GM18868 (cell line): ENCODE data around the gene ARL1.
A peak's percentile ranks its signal among the peaks of the same experiment; 100 is the strongest.
"Not testable (repeated sequence)": the region's sequence is repeated elsewhere in the genome, so short reads cannot be mapped to it uniquely, and the experiment has no call there.

Experiments
- ATAC-seq: cut with Tn5 transposase; IDR thresholded peaks from one replicate; pipeline ENCODE4 v1.9.1; 2021; ENCODE audit warnings: mild to moderate bottlenecking, moderate library complexity; ENCODE audit not compliant: unreplicated experiment

The ARL1 gene

DNA sequence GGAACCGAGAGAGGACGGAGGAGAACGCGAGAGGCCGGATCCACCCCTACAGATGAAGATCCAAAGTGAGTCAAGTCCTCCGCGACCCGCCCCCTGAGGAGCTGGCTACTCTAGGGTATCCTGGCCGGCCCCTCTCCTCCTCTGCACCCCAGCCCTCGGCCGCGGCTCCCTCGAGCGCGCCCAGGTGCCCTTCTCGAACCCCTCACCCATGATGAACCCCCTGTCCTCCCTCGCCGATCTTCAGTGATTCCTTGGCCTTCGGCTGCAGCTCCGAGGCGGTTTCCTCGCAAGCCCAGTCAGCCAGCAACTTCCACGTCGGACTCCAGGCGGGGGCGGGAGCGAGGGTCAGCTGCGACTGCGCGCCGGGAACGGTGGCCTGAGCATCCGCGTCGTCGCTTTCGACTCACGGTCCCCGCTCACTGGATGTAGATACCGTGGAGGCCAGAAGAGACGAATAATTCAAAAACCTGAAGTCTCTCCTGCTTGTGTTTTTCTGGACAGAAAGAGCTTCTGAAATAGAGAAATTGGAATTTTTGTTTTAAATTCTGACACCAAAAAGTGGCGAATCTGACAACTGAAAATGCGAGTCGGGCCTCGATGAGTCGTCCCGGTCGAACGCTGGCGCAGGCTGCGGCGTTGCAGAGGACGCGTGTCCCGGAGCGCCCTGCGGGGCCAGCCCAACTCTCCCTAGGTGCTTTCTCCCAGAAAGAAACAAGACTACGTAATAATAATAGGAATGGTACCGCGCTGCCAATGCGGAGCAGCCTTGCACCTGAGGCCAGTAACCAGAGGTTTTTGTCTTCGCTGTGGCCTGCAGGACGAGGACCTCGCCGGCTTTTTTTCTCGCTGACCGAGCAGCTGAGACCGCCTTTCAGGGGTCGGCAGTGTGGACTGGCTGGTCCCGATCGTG lies at the start of gene ARL1:
Gene ARL1, minus strand, starts transcription at position 337 of the 910 bp plus-strand sequence. Its CDS starts 127 bp downstream, at position 210.
- ATAC-seq: peak; percentile 87

DNA sequence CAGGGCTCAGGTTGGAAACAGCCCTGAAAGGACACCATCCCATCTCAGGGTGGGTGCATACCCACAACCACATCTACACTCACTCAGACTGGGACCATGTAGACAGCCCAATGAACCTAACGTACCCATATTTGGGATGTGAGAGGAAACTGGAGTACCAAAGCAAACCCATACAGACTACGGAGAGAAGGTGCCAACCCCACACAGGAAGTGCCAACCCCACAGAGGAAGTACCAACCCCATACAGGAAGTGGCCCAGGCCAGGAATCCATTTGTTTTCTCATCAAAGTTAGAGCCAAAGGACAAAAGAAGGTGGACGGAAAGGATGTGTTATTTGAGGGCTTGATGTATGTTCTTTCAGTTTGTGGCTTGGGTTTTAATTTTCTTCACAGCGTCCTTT lies 48.1 kb upstream of the ARL1 start:
- ATAC-seq: no peak

GRCh38 chr12:101441461-101442224 lies 34.1 kb upstream of the ARL1 start:
- no peak for ATAC-seq

DNA sequence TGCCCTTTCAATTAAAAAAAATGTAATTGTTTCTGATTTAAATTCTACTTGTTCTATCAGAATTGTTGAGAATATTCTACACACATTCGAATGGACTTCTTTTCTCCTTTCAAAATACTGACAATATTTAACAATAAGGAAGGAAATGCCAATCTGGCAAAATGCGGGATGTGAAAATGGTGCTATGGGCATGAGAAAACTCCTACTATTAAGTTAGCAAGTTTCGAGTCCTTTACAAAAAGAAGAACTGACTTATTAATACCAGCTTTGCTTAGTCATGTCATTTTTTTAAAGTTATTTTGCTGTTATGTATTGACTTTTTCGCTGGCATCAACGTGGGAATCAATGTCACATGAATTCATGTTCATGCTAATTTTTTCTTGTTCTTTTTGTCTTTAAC lies 31.7 kb upstream of the ARL1 start:
- no peak for ATAC-seq

GRCh38 chr12:101436136-101436535 lies 28.6 kb upstream of the ARL1 start:
- no peak for ATAC-seq

- no peak for ATAC-seq
Observed at GRCh38 chr12:101430456-101430855, 22.9 kb upstream of the ARL1 start.

DNA sequence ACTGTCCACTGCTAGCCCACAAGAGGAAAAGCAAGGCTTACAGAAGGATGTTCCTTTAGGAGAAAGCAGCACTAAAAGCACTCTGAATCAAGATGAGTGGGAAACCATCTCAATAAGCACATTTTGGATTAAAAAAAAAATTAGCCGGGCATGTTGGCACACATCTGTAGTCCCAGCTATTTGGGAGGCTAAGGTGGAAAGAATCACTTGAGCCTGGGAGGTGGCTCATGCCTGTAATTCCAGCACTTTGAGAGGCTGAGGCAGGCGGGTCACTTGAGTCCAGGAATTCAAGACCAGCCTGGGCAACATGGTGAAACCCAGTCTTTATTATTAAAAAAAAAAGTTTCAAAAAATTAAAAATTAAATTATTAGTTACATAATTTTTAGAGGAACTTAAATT lies 17.0 kb upstream of the ARL1 start:
- no peak for ATAC-seq

DNA sequence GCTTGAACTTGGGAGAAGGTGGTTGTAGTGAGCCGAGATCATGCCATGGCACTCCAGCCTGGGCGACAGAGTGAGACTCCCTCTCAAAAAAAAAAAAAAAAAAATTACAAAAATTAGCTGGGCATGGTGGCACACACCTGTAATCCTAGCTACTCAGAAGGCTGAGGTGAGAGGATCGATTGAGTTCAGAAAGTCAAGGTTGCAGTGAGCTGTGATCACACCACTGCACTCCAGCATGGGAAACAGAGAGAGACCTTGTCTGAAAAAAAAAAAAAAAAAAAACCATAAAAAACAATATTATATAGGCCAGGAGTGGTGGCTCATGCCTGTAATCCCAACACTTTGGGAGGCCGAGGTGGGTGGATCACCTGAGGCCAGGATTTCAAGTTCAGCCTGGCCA lies 14.5 kb upstream of the ARL1 start:
- not testable (repeated sequence) for ATAC-seq

DNA sequence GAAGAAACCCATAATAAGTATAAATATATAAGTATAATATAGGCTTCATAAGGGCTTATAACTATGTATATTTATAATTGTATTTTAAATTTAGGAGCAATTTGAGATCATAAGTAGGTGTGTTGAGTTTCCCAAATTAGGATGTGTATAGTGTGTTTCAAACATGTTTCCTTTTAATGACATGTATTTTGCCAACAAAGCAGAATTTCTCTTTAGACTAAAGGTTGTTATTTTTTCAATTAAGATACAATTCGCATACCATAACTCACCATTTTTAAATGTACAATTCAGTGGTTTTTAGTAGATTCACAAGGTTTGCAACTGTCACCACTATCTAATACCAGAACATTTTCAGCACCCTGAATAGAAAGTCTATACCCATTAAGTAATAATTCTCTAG lies 7.7 kb upstream of the ARL1 start:
- ATAC-seq: no peak

GRCh38 chr12:101414533-101415119 lies 7.1 kb upstream of the ARL1 start:
- peak; percentile 67 for ATAC-seq

DNA sequence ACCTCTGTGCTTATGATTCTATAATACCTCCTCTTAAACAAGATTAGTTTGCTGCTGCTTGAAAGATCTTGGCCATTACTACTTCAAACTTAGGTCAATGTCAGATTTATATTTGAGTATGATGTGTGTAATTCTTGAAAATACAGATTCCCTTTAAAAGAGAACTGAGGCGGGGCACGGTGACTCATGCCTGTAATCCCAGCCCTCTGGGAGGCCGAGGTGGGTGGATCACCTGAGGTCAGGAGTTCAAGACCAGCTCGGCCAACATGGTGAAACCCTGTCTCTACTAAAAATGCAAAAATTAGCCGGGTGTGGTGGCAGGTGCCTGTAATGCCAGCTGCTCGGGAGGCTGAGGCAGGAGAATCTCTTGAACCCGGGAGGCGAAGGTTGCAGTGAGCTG lies 2.6 kb upstream of the ARL1 start:
- not testable (repeated sequence) for ATAC-seq

DNA sequence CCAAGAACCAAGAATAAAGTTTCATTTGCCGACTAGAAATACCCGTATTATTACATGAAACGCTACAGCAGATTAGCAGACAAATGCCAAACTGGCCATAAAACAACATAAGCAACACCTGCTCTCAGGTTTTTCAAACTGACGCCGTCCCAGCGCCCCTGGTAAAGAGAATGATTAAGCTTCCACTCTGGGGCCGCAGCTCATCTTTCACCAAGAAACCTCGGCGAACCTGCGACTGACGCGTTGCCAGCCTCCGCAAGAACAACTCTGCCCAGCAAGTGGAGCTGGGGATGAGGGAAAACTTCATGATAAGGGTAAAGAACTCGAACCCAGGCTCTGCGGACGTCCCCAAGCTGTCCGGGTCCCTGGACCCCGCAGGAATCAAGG lies 530 bp downstream of the ARL1 start:
- peak; percentile 14 for ATAC-seq

- ATAC-seq: not testable (repeated sequence)
Observed at GRCh38 chr12:101391181-101391580, 16.4 kb downstream of the ARL1 start.

DNA sequence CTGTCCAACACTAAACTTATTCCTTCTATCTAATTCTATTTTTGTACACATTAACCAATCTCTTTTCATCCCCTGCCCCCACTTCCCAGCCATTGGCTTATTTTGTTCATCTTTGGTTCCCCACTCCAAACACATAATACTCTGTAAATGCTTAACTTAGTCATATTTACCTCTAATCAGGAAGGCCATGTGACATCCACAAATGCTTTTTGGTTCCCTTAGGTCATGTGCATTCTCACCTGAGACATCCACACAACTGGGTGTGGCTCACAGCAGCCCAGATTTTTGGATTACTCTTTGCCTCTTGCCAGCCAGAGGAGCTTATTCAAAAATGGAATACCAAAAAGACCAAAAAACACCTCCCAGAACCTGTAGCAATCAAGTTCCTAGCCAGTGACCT lies 28.4 kb downstream of the ARL1 start:
- no peak for ATAC-seq

DNA sequence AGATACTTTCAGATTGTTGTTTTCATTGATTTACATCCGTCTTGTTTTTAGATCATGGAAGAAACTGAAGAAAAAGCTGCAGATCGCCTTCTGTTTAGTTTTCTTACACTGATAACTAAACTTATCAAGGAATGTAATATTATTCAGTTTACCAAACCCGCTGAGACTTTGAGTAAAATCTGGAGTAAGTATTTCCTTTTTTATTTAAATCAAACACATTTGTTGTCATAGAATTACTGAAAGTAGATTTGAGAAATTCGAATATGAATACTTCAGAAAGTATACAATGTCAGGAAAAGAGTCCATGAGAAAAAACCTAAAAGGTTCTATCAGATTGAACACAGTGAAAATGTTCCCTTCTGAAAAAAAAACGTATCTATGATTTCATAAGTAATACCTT lies 32.0 kb downstream of the ARL1 start:
- ATAC-seq: no peak

DNA sequence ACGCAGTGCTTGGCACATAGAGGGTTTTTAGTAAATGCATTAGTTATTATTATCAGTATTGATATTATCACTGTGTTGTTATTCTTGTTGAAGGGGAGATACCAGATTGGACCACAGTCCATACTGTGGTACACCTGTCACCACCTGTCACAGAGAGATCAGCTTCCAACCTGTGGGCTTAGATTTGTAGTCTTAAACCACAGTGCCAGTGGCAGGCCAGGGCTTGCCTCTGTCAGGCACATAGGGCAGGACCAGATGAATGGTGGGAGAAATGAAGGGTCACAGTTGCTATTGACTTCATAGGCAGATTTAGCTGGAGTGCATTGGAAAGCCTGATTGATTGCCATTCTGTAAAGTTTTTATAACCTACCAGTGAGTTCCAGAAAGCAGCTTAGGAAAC lies 35.1 kb downstream of the ARL1 start:
- ATAC-seq: no peak

DNA sequence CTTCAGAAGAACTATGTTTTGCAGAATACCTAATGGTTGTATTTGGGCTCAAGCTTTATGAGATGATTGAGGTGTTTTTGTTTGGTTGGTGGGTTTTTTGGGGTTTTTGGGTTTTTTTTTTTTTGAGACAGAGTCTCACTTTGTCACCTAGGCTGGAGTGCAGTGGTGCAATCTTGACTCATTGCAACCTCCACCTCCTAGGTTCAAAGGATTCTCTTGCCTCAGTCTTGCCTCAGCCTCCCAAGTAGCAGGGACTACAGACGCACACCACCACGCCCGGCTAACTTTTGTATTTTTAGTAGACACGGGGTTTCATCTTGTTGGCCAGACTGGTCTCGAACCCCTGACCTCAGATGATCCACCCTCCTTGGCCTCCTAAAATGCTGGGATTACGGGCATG lies 39.6 kb downstream of the ARL1 start:
- ATAC-seq: no peak

DNA sequence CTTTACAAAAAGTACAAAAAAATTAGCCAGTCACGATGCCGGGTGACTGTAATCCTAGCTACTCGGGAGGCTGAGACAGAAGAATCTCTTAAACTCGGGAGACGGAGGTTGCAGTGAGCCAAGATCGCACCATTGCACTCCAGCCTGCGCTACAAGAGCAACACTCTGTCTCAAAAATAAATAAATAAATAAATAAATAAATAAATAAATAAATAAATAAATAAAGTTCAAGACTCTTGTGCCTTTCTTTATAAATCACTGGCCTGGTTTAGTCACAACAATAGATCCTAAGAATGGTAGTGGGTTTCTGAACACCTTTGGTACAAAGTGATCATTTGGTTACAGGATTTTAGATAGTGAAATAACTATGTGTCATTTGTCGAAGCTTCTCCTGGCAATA lies 46.1 kb downstream of the ARL1 start:
- ATAC-seq: no peak

- ATAC-seq: no peak
Observed at GRCh38 chr12:101356794-101357193, 50.8 kb downstream of the ARL1 start.

- no peak for ATAC-seq
Observed at GRCh38 chr12:101351682-101352081, 55.9 kb downstream of the ARL1 start.

DNA sequence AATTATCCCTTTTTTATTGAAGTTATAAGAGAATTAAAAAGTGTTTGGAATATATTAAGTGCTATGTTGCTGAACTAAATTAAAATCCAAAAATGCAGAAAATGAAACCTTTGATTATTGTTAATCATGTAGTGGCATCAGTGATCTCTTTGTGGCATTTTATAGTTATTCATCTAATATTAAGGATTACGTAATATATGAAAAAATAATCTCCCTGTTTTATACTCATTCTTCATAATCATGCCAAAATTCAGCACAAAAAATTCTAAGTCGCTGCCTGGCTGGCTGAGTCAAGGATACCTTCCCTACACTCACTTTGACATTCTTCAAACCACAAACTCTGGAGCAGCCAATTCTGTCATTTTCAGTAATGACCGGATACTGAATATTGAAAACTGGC lies 63.7 kb downstream of the ARL1 start:
- ATAC-seq: no peak
